HL-60/S4 treated with phorbol 12-myristate 13-acetate at 8.2 ng/mL for 4 days and 3 days (cell line): ENCODE results near the gene SLC24A4.
"Not testable (repeated sequence)": the region's sequence is repeated elsewhere in the genome, so short reads cannot be mapped to it uniquely, and the experiment has no call there.

Source experiments
- in situ Hi-C: fragments of 300-500 bp; cut with MboI; formaldehyde crosslinking; loops from 2 replicates; pipeline ENCODE4 v1.15.0; 2022; ENCODE audit warnings: low sequenced_read_pairs

The SLC24A4 gene

GRCh38 chr14:92515546-92516343 lies 192.8 kb downstream of the SLC24A4 start:
- in situ Hi-C loops: no loop called here

GRCh38 chr14:92516344-92516965 lies 193.5 kb downstream of the SLC24A4 start:
- in situ Hi-C loops: no loop called here

GRCh38 chr14:92516966-92517506 lies 194.1 kb downstream of the SLC24A4 start:
- in situ Hi-C loops: no loop called here

- in situ Hi-C loops: no loop called here
These were observed 194.8 kb downstream of the SLC24A4 start for GRCh38 chr14:92517761-92518160.

GRCh38 chr14:92519246-92520101 lies 196.5 kb downstream of the SLC24A4 start:
- in situ Hi-C loops: no loop called here

GRCh38 chr14:92520102-92521057 lies 197.4 kb downstream of the SLC24A4 start:
- in situ Hi-C loops: no loop called here

GRCh38 chr14:92521058-92521415 lies 198.1 kb downstream of the SLC24A4 start:
- in situ Hi-C loops: no loop called here

GRCh38 chr14:92523752-92524151 lies 200.8 kb downstream of the SLC24A4 start:
- in situ Hi-C loops: no loop called here

GRCh38 chr14:92524602-92525185 lies 201.7 kb downstream of the SLC24A4 start:
- in situ Hi-C loops: no loop called here

- in situ Hi-C loops: no loop called here
These were observed 202.5 kb downstream of the SLC24A4 start for GRCh38 chr14:92525322-92526095.

- in situ Hi-C loops: no loop called here
These were observed 204.8 kb downstream of the SLC24A4 start for GRCh38 chr14:92527721-92528120.

- in situ Hi-C loops: no loop called here
These were observed 205.6 kb downstream of the SLC24A4 start for GRCh38 chr14:92528486-92529100.

- in situ Hi-C loops: no loop called here
These were observed 206.9 kb downstream of the SLC24A4 start for GRCh38 chr14:92529903-92530302.

GRCh38 chr14:92531106-92531873 lies 208.3 kb downstream of the SLC24A4 start:
- in situ Hi-C loops: no loop called here

GRCh38 chr14:92532490-92533163 lies 209.7 kb downstream of the SLC24A4 start:
- in situ Hi-C loops: no loop called here

- in situ Hi-C loops: no loop called here
These were observed 212.1 kb downstream of the SLC24A4 start for GRCh38 chr14:92534932-92535643.

GRCh38 chr14:92536231-92536630 lies 213.3 kb downstream of the SLC24A4 start:
- in situ Hi-C loops: not testable (repeated sequence)
